ENCODE data around the gene ARHGAP6.

The ARHGAP6 gene

GRCh38 chrX:11481035-11481434 lies 184.7 kb downstream of the ARHGAP6 start:
- no peak for TF ChIP-seq CTCF (IDR thresholded peaks at IDR 0.05)

- no peak for TF ChIP-seq CTCF (IDR thresholded peaks at IDR 0.05)
Measured at GRCh38 chrX:11480626-11481025, 185.1 kb downstream of the ARHGAP6 start.

- TF ChIP-seq CTCF (IDR thresholded peaks at IDR 0.05): no peak
Measured at GRCh38 chrX:11478911-11479310, 186.8 kb downstream of the ARHGAP6 start.

GRCh38 chrX:11478026-11478425 lies 187.7 kb downstream of the ARHGAP6 start:
- TF ChIP-seq CTCF (IDR thresholded peaks at IDR 0.05): no peak

- no peak for TF ChIP-seq CTCF (IDR thresholded peaks at IDR 0.05)
Measured at GRCh38 chrX:11474576-11474975, 191.1 kb downstream of the ARHGAP6 start.

- no peak for TF ChIP-seq CTCF (IDR thresholded peaks at IDR 0.05)
Measured at GRCh38 chrX:11474021-11474420, 191.7 kb downstream of the ARHGAP6 start.

GRCh38 chrX:11472879-11473278 lies 192.8 kb downstream of the ARHGAP6 start:
- no peak for TF ChIP-seq CTCF (IDR thresholded peaks at IDR 0.05)

GRCh38 chrX:11472381-11472780 lies 193.3 kb downstream of the ARHGAP6 start:
- TF ChIP-seq CTCF (IDR thresholded peaks at IDR 0.05): no peak
